GM12864 (cell line): ENCODE data around the gene TC2N.
A peak's percentile ranks its signal among the peaks of the same experiment; 100 is the strongest.

Source experiments
- DNase-seq: peaks from one replicate; pipeline ENCODE4 v3.0.0-alpha.2; 2011; ENCODE audit warnings: low read depth
- H3K4me3 ChIP-seq: 2 replicates; pipeline ENCODE4 v1.5.1; 2011; ENCODE audit warnings: mild to moderate bottlenecking, low read depth, low read length, control low read depth
- TF ChIP-seq, protein P1 (sequence below): IDR thresholded peaks from 2 replicates; pipeline ENCODE4 v1.5.1; 2011; ENCODE audit warnings: low read depth, mild to moderate bottlenecking, moderate library complexity, low read length, control low read depth, inconsistent platforms; ENCODE audit errors: missing control alignments

TC2N gene

DNA sequence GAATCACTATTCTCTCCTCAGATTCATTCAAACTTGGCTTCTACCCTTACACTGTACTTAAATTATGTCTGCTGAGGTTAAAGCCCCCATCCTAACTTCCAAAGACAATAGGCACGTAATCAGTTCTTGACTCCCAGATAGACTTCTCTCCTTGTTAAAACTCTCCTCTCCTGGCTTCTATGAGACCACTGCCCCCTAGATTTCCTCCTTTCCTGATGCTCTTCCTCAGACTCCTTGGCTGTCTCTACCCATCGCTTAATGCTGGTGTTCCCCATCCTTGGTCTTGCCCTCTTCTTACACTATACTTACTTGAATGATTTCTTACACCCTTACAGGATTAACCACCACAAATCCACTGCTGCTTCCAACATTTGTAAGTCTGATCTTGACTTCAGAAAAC lies 32.8 kb downstream of the TC2N start:
- H3K4me3 ChIP-seq: no peak overlapping the region
- TF ChIP-seq, protein P1, sequence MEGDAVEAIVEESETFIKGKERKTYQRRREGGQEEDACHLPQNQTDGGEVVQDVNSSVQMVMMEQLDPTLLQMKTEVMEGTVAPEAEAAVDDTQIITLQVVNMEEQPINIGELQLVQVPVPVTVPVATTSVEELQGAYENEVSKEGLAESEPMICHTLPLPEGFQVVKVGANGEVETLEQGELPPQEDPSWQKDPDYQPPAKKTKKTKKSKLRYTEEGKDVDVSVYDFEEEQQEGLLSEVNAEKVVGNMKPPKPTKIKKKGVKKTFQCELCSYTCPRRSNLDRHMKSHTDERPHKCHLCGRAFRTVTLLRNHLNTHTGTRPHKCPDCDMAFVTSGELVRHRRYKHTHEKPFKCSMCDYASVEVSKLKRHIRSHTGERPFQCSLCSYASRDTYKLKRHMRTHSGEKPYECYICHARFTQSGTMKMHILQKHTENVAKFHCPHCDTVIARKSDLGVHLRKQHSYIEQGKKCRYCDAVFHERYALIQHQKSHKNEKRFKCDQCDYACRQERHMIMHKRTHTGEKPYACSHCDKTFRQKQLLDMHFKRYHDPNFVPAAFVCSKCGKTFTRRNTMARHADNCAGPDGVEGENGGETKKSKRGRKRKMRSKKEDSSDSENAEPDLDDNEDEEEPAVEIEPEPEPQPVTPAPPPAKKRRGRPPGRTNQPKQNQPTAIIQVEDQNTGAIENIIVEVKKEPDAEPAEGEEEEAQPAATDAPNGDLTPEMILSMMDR: no peak
- no peak for DNase-seq

DNA sequence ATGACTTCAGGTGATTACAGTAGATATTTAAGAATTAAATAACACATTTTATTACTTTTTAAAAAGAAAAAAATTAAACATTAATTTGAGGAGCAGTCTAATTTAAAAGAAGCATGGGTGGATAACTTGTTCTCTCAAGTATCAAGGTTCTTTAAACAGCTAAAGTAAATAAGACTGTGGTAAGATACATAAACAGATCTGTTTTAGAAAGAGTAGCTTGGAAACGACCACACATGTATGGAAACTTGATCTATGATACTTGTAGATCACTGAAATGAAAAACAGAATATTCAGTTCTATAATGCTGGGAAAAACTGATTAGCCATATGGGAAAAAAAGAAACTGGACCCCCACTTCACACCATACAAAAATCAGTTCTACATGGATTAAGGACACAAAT lies 36.0 kb downstream of the TC2N start:
- TF ChIP-seq, protein P1: no peak
- DNase-seq: no peak
- no peak overlapping the region for H3K4me3 ChIP-seq

DNA sequence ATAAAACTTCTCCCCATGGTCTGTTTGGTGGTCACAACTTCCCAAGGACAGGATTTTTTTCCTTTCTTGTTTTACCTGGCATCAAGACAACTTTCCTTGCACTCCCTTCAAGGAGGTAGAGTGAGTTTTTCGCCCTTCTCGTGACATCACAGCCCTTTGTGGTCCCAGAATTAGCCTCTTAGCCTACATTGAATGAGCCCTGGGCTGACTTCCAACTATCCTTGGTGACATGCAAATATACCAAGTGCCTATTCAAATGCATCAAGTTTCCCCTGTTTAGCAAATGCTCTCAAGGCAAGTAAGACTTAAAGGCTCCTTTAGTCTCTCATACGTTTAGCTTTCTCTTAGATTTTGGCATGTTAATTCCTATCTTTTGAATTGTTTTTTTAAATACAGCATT lies 36.6 kb downstream of the TC2N start:
- H3K4me3 ChIP-seq: no peak overlapping the region
- peak; percentile 35 for DNase-seq
- TF ChIP-seq, protein P1: no peak

DNA sequence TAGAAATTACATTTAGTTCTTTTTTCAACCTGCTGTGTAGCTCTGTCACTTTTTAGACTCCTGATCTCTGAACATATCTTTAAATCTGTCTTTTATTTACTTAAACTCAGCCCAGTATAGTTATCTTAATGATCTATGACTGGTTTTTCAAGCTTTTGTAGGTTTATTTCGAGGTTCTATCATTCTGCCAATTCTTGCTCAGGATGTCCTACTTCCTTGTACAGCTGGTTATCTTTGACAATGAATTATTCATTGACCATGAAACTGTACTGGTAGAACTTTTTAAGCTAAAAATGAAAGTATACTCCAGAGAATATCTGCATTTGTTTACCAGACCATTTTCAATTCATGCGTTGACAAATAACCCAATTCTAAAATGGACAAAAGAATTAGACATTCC lies 37.8 kb downstream of the TC2N start:
- DNase-seq: no peak
- TF ChIP-seq, protein P1: no peak
- H3K4me3 ChIP-seq: no peak overlapping the region

DNA sequence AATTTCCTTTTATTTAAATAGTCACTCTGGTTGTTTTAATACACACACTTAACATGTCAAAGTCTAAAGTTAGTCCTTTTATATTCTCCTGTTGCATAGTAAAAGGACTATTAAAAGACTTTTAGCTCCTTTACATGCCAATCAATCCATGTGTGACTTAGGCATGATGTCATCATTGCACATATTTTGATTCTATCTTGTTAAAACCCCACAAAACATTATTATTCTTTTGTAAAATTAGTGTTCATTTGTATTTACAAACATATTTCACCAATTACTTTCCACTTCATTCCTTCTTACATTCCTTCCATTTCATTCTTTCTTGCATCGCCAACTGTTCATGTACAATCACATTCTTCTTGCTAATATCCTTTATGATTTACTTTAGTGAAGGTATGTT lies 39.6 kb downstream of the TC2N start:
- no peak for DNase-seq
- H3K4me3 ChIP-seq: no peak overlapping the region
- TF ChIP-seq, protein P1: no peak

DNA sequence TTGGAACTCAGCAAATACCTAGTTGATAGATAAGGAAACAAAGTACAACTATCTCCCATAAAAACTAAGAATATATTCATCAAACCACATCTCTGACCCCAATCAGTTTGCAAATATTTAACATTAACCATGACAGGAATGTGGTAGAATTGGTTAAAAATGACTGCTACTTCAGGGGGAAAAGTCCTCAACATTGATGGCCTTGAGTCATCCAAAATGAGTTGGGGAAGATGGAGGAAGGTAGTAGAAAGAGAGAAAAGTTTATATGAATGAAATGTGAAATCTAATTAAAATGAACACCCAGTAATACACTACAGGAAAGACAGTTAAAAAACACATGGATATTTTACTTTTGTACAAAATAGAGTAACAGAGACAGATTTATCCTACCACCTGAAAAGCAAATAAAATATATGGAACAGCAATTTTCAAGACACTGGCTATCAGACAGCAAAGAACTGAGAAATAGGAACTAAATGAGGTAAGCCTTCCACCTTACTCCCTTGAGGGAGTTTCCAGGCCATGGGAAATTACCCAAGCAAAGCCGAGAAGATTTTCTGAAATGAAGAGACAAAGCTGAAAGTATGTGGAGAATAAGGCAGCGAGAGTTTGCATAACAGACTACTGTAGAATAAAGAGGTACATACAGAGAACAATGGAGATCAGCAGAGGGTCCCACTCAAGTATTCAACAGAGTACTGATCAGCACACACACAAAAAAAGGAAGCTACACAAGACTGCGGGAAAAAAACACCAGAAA lies 49.6 kb downstream of the TC2N start:
- no peak overlapping the region for H3K4me3 ChIP-seq
- DNase-seq: no peak
- TF ChIP-seq, protein P1: no peak

DNA sequence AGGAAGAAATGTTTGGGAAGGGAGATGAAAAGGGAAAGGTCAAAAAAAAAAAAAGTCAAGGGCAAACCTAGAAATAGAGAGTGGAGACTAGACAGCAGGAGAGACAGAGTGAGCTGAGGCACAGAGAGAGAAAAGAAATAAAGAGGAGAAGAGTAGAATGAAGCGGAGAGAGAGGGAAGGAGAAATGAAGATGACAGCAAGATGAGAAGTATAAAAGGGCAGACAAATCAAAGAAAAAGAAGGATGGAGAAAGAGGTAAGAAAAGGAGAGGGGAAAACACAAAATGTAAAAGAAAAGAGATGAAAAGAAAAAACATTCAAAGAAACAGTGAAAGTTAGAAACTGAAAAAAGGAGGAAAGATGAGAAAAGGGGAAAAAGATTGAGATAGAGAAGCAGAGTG lies 53.0 kb downstream of the TC2N start:
- no peak for DNase-seq
- H3K4me3 ChIP-seq: no peak overlapping the region
- TF ChIP-seq, protein P1: no peak
